HL-60/S4 (cell line): Measurements from ENCODE around the gene HERC2.

Experiments used
- in situ Hi-C: fragments of 300-500 bp; cut with MboI; formaldehyde crosslinking; loops from 2 replicates; pipeline ENCODE4 v1.14.3; 2022; ENCODE audit warnings: low sequenced_read_pairs

HERC2 gene

GRCh38 chr15:28114721-28115622, 207.0 kb downstream of the HERC2 start:
- in situ Hi-C loops: no loop called here

DNA sequence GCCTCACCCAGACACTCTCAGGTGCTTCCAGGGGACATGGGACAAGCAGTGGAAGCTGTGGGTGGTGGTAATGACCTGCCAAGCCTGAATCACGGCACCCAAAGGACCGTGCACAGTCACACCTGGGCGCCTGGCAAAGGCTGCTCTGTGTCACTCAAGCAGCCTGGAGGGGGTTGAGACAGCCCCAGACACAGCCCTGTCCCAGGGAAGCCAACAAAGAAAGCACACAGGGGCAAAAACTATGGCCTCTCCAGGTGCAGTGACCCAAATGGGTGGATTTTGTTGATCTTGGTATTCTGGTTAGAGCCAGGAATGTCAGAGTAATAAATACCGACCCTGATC, 207.9 kb downstream of the HERC2 start:
- in situ Hi-C loops: no loop called here

- in situ Hi-C loops: no loop called here
These were observed 208.4 kb downstream of the HERC2 start for GRCh38 chr15:28113394-28114113.

DNA sequence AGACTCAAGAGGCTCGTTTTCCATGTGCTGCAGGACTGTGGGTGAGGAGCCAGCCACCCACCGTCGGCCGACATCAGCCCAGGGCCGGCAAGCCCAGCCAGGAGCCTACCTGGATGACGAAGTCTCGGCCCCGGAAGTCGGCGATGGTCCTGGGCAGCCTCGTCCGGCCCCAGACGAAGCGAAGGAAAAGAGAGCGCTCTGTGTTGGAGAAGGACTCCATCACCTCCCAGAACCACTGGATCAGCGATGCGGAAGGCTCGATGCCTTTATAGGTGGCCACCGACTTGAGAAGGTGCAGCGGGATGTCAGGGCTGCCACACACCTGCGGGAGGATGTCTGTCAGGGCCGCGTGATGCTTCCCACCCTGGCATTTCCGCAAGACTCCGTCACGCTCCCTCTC, 209.0 kb downstream of the HERC2 start:
- in situ Hi-C loops: no loop called here

- in situ Hi-C loops: no loop called here
These were observed 209.7 kb downstream of the HERC2 start for GRCh38 chr15:28112101-28112760.

- in situ Hi-C loops: no loop called here
These were observed 210.4 kb downstream of the HERC2 start for GRCh38 chr15:28111543-28111942.

GRCh38 chr15:28110481-28110881, 211.5 kb downstream of the HERC2 start:
- in situ Hi-C loops: no loop called here

DNA sequence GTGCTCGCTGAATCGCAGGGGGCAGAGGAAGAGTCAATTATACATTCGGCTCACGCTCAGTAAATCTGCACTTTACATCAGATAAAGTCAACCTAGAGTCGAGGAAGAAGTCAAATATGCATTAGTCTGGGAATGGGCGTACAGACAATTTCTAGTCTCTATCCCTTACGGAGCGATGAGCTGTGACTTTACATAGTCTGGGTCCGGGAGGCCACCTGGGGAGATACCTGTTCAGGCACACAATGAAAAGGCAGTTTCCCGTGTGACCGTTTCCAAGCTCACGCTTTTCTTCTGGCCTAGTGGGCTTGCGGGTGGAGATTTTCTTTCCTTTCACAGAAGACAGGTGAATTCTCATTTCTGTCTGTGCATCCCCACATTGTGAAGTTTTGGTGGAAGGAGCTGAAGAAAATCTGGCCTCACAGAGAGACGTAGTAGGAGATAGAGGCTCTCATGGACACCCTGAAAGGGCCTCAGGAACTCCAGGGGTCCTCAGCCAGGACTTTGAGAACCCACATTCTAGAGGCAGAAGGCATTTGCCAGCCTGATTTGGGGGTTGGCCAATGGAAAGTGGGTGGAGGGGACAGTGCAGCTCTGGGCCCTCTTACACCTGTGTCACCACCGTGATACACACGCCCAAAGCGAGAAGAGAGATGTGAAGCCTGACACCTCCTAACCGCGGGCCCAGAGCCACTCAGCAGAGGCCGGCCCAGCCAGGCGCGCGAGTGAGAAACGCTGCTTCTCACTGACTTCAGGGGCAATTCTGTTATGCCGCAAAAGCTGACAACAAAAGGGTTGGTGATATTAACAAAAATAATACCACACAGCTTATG, 212.1 kb downstream of the HERC2 start:
- in situ Hi-C loops: no loop called here

DNA sequence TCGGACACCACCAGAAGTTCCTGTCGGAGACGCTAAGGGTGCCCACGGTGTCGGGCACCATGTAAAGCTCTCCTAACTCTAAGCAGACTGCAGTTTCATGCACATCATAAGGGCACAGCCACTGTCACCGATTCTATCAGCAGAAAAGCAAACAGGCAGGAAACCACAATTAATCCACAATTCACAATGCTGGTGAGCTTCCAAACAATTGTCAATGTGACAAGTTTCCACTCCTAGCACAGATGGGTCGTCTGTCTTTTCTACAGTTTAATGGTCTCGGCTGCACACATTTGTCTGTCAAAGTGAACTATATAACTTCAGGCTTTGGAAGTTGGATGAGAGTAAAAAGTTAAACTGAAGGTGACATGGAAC, 214.1 kb downstream of the HERC2 start:
- in situ Hi-C loops: no loop called here

DNA sequence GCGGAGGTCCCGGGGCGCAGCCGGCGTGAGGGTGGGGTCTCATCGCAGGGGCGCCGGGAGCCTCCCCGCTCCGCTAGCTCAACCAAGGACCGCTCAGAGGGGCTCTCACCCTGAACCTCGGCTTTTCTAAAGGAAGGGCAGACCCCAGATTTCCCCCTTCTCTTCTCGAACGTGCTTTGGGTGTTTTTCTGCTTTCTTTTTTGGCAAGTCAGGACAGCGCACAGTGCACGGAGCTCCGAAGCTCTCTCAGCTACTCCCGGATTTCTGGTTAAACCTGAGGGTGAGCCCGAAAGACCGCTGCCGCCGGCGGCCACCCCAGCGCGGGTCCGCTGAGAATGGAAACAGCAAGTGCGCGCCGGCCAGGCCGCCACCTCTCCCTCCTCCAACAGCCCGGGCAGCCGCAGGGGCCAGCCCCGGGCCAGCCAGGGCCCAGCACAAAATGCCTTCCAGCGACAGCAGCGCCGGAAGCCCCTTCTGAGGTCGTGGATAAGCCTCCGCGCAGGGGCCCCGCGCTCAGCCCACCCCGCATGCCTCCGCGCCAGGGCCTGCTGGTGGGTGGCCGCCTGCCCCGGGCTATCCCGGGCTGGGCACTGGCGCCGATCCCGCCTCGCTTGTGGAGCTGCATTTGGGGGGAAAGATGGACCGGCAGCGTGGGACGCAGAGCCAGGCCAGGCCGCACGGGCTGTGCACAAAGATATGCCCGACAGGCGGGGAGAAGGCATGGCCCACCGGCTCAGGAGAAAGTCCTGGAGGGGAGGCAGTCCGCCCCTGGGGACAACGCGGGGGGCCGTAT, 214.7 kb downstream of the HERC2 start:
- in situ Hi-C loops: no loop called here

DNA sequence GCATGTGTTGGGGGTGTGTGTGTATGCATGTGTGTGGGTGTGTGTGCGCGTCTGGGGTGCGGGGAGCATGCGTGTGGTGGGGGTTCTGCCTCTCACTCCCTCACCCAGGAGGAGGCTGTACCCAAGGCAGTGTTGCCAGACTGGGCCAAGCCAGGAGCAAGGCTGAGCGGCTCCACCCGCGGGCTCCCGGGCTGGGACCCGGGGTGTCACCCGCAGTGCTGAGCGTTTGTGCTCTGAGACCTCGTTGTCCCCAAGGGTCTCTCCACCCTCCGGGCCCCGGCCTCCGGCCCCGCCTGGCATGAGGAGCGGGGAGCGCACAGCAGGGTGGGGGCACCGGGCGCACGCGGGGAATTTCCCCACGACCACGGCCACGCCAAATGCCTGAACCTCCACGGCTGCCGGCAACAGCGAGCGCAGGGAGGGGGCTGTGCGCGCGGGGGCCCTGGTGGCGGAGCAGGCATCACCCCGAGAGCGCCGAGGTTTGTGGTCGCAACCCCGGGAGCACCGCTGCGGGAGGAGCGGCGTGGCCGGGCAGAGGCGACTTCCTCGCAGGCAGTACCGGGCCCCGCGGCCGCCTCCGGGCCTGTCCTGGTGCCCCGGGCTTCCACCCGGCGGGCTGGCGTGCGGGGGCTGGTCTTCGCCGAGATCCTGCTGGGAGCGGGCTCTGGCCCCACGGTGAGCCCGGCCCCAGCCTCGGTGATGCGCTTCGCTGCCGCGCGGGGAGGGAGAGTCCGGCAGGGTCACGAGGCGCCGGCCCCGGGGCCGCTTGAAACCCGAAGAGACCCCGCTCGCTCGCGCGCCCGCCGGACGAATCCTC, 215.5 kb downstream of the HERC2 start:
- in situ Hi-C loops: no loop called here

DNA sequence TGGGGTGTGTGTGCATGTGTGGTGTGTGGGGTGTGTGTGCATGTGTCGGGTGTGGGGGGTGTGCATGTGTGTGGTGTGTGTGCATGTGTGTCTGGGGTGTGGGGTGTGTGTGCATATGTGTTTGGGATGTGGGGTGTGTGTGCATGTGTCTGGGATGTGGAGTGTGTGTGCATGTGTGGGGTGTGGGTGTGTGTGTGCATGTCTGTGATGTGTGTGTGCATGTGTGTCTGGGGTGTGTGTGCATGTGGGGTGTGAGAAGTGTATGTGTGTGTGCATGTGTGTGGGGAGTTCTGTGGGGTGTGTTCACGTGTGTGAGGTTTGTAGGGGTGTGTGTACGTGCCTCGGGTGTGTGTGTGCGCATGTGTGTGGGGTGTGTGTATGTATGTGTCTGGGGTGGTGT, 216.2 kb downstream of the HERC2 start:
- in situ Hi-C loops: no loop called here

DNA sequence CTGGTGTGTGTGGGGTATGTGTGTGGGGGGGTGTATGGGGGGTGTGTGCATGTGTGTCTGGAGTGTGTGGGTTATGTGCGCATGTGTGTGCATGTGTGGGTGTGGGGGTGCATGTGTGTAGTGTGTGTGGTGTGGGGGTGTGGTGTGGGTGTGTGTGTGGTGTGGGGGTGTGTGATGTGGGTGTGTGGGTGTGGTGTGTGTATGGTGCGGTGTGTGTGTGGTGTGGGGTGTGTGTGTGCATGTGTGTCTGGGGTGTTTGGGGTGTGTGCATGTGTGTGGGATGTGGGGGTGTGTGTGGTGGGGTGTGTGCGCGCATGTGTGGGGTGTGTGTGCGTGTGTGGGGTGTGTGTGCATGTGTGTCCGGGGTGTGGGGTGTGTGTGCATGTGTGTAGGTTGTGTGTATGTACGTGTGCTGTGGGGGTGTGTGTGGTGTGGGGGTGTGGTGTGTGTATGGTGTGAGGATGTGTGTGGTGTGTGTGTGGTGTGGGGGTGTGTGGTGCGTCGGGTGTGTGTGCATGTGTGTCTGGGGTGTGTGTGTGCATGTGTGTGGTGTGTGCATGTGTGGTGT, 216.7 kb downstream of the HERC2 start:
- in situ Hi-C loops: no loop called here

DNA sequence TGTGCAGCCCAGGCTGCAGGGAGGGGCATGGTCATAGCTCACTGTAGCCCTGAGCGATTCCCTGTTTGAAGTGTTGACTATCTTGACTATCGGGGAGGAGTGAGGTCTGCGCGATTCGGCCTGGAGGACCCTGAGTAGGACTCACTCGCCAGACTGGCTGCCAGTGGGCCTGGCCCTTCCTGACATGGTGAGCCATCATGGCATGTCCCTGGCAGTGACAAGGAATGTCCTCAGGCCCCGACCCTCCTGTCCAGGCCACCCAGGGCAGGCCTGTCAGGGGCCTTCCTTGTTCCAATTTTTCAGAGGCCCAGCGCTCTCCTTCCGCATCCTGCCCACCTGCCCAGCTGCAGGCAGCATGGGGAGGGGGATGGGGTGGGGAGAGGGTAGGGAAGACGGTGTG, 217.7 kb downstream of the HERC2 start:
- in situ Hi-C loops: no loop called here

- in situ Hi-C loops: no loop called here
These were observed 218.1 kb downstream of the HERC2 start for GRCh38 chr15:28103831-28104230.

- in situ Hi-C loops: no loop called here
These were observed 220.0 kb downstream of the HERC2 start for GRCh38 chr15:28101983-28102441.

DNA sequence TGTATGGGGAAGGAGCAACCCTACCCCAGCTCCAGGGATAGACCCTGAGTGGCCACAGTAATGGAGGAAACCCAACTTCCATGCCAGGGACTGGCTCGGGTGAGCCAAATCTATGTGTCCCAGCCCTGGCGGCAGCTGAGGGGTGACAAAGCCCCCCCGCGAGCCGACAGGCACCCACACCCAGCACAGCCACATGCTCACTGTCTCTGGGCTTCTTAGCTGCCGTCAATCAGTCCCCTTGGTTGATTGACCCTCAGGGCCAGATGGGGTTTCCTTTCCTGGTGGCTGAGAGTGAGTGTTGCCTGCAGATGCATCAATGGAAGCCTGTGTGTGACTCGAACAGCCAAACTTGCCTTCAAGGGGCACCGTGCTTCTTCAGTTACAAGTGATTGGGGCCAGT, 220.8 kb downstream of the HERC2 start:
- in situ Hi-C loops: no loop called here

DNA sequence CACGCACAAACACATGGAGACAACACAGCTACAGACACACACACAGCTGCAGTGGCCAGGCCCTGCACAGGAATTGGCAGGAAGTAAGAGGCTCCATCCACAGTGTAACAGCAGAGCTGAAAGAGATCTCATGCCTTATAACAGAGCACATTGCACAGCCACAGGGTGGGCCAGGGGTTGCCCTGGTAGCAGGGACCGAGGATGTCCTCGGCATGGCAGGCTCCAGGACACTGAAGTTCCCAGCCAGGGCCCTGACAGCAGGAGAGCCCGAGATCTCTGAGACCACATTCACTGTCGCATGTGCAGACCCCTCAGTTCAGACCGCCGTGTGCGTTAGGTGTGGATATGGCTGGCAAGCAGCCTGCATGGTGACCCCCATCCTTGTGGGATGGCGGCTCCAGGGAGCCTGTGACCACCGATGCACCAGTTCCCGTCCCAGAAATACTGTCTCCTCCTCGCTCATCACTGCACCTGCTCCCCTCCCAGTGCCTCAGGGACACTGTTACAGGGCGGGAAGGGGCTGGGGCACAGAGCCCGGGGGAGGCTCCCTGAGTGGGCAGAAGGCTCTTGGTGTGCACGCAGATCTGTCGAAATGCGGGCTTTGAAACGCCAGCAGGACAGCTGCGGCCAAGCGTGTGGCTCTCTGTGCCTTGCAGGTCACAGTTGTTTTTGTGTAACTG, 221.3 kb downstream of the HERC2 start:
- in situ Hi-C loops: no loop called here
